Umbilical cord (tissue), 2 donors: ENCODE measurements around the gene MGAT2. TPM values are rescaled to one million over a fixed set of nuclear protein-coding genes. Genes with fewer than 3 reads are reported as not detected.
A peak's percentile ranks its signal among the peaks of the same experiment; 100 is the strongest.
"Not testable (repeated sequence)": the region's sequence is repeated elsewhere in the genome, so short reads cannot be mapped to it uniquely, and the experiment has no call there.

Source experiments
- DNase-seq: peaks from one replicate; pipeline ENCODE4 v3.0.0-alpha.2; 2015; ENCODE audit warnings: low spot score
- total RNA-seq: library from RNA; depleted of rRNA; stranded (reverse); fragments of >200 nt; gene quantifications from one replicate; pipeline ENCODE4 v1.2.3, GENCODE V29; 2014; ENCODE audit warnings: low replicate concordance; ENCODE audit not compliant: insufficient read depth

Gene MGAT2
- total RNA-seq, 1 donor from 2014 or later = 37.6 TPM

- DNase-seq = no peak
Observed at GRCh38 chr14:49612251-49612650, 8.3 kb upstream of the MGAT2 start.

- DNase-seq = no peak
Observed at GRCh38 chr14:49612671-49613070, 7.9 kb upstream of the MGAT2 start.

- DNase-seq = no peak
Observed at GRCh38 chr14:49614196-49614595, 6.4 kb upstream of the MGAT2 start.

GRCh38 chr14:49615776-49616175 lies 4.8 kb upstream of the MGAT2 start:
- DNase-seq = no peak

GRCh38 chr14:49617852-49618519 lies 2.6 kb upstream of the MGAT2 start:
- no peak for DNase-seq

GRCh38 chr14:49619273-49619672 lies 1.3 kb upstream of the MGAT2 start:
- DNase-seq = not testable (repeated sequence)

GRCh38 chr14:49619730-49620129 lies 869 bp upstream of the MGAT2 start:
- DNase-seq = no peak

- DNase-seq = no peak
Observed at GRCh38 chr14:49621114-49621881, 699 bp downstream of the MGAT2 start.

- no peak for DNase-seq
Observed at GRCh38 chr14:49622022-49622607, 1.5 kb downstream of the MGAT2 start.

GRCh38 chr14:49623387-49623786 lies 2.8 kb downstream of the MGAT2 start:
- DNase-seq = no peak

- DNase-seq = no peak
Observed at GRCh38 chr14:49623941-49624839, 3.6 kb downstream of the MGAT2 start.

GRCh38 chr14:49633640-49634546 lies 13.3 kb downstream of the MGAT2 start:
- DNase-seq = peak; percentile 97

GRCh38 chr14:49634547-49635334 lies 14.1 kb downstream of the MGAT2 start, which contains the start of gene DNAAF2:
DNAAF2 (minus strand) TSS chr14:49635244; CDS start chr14:49635149, 95 bp downstream.
- DNase-seq = peak; percentile 77

GRCh38 chr14:49636866-49637265 lies 16.3 kb downstream of the MGAT2 start:
- DNase-seq = no peak

GRCh38 chr14:49637534-49638078 lies 17.0 kb downstream of the MGAT2 start:
- DNase-seq = no peak

GRCh38 chr14:49640540-49641417 lies 20.2 kb downstream of the MGAT2 start:
- no peak for DNase-seq

- no peak for DNase-seq
Observed at GRCh38 chr14:49641697-49642129, 21.1 kb downstream of the MGAT2 start.

GRCh38 chr14:49642163-49642562 lies 21.6 kb downstream of the MGAT2 start:
- no peak for DNase-seq
